Measurements from ENCODE around the gene DNAI1.

DNA sequence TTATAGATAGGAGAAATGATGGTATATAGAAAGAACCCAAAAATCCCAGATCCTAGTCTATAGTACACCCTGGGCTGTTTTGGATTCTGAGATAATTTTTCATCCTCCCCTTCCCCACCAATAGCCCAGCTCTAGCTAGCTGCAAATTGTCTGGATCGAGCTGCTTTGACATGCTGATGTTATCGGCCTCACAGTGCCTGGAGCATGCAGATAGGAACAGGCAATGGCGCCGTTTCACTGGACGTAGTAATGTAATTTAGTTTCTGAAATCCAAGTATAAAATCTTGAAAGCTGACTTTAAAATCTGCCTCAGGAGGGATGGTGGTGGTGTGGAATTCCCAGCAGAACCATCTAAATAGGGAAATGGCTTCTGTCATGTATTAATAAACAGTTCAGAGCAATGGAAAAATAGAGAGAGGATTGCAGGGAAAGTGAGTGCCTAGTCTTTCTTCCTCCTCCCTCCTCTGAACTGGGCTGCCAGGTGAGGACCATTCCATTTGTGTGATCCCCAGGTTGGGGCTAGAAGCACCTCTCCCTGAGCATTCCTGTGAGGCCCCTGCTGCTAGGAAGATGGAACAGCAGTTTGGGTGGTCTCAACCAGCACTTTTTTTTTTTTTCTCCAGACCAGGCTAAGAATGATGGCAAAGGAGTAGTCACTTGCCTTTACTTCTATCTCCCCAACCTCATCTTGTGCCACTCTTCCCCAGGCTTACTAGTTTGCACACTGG lies 32.1 kb upstream of the DNAI1 start:
- no peak for TF ChIP-seq EZH2 (IDR thresholded peaks at IDR 0.05; ENCODE audit: borderline replicate concordance, low read depth, low read length, severe bottlenecking)
- TF ChIP-seq, protein P1, sequence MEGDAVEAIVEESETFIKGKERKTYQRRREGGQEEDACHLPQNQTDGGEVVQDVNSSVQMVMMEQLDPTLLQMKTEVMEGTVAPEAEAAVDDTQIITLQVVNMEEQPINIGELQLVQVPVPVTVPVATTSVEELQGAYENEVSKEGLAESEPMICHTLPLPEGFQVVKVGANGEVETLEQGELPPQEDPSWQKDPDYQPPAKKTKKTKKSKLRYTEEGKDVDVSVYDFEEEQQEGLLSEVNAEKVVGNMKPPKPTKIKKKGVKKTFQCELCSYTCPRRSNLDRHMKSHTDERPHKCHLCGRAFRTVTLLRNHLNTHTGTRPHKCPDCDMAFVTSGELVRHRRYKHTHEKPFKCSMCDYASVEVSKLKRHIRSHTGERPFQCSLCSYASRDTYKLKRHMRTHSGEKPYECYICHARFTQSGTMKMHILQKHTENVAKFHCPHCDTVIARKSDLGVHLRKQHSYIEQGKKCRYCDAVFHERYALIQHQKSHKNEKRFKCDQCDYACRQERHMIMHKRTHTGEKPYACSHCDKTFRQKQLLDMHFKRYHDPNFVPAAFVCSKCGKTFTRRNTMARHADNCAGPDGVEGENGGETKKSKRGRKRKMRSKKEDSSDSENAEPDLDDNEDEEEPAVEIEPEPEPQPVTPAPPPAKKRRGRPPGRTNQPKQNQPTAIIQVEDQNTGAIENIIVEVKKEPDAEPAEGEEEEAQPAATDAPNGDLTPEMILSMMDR (IDR thresholded peaks at IDR 0.05; ENCODE audit: borderline replicate concordance, extremely low read depth, low read length, poor library complexity, severe bottlenecking): no peak

Measured in DND-41 (cell line).